A673 (cell line): ENCODE results near the gene GNAT2.

Experiments used
- EZH2 ChIP-seq: fragments of 200-600 bp; sonication (generic); IDR thresholded peaks from 2 replicates; pipeline ENCODE4 v1.6.1; 2017; ENCODE audit warnings: borderline replicate concordance, low read depth, mild to moderate bottlenecking, mixed read lengths, antibody characterized with exemption, low read length; ENCODE audit not compliant: poor library complexity, severe bottlenecking
- TF ChIP-seq, protein P1 (sequence below): fragments of 300-800, 200-600 bp; sonication (generic); conservative IDR thresholded peaks from 2 replicates; pipeline ENCODE4 v1.5.1; 2017; ENCODE audit warnings: low read depth, mild to moderate bottlenecking, antibody characterized with exemption, low read length, moderate library complexity, mixed read lengths

DNA sequence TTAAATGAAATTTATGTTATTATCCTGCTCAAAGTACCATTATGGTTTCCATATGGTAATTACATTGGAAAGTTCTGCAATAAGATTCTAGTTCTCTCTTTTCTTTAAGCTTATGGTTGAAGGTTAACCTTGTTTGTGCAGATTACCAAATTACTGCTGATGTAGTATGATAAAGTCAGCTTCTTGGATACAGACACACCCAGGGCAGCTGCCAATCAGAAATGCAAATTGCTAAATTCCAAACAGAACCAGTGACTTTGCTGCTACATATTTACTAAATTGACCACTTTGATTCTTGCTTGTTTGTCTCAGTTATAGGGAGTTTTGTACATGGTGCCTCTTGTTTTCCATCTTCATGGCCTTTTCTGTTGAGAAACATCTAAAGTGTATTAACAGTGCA, 26.5 kb downstream of the GNAT2 start:
- TF ChIP-seq, protein P1, sequence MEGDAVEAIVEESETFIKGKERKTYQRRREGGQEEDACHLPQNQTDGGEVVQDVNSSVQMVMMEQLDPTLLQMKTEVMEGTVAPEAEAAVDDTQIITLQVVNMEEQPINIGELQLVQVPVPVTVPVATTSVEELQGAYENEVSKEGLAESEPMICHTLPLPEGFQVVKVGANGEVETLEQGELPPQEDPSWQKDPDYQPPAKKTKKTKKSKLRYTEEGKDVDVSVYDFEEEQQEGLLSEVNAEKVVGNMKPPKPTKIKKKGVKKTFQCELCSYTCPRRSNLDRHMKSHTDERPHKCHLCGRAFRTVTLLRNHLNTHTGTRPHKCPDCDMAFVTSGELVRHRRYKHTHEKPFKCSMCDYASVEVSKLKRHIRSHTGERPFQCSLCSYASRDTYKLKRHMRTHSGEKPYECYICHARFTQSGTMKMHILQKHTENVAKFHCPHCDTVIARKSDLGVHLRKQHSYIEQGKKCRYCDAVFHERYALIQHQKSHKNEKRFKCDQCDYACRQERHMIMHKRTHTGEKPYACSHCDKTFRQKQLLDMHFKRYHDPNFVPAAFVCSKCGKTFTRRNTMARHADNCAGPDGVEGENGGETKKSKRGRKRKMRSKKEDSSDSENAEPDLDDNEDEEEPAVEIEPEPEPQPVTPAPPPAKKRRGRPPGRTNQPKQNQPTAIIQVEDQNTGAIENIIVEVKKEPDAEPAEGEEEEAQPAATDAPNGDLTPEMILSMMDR, result no peak
- TF ChIP-seq EZH2, result no peak
